Thoracic aorta (tissue), 2 donors: ENCODE data around the gene ARRB2. TPM values are rescaled to one million over a fixed set of nuclear protein-coding genes. Genes with fewer than 3 reads are reported as not detected.

Experiments used
- ATAC-seq: fragments of 150-250 bp; one replicate; pipeline ENCODE4 v1.8.0; 2017; ENCODE audit warnings: low read depth; ENCODE audit not compliant: insufficient number of reproducible peaks, low FRiP score
- DNase-seq: peaks from one replicate; pipeline ENCODE4 v3.0.0-alpha.2; 2020; ENCODE audit warnings: low spot score
- H3K27ac ChIP-seq, 2 donors: fragments of 200-600 bp; sonication (generic); 1 replicate in 1 of 2; 2 replicates in 1 of 2; pipeline ENCODE4 v1.5.1; 2016; ENCODE audit warnings: mild to moderate bottlenecking in 2 of 2, moderate library complexity in 2 of 2
- H3K27me3 ChIP-seq: fragments of 200-600 bp; sonication (generic); replicated peaks from 2 replicates; pipeline ENCODE4 v1.6.0; 2016; ENCODE audit warnings: mild to moderate bottlenecking; ENCODE audit not compliant: insufficient read depth
- H3K36me3 ChIP-seq: fragments of 200-600 bp; sonication (generic); one replicate; pipeline ENCODE4 v1.5.1; 2016
- H3K4me1 ChIP-seq, 2 donors: fragments of 200-600 bp; sonication (generic); 1 replicate in 1 of 2; 2 replicates in 1 of 2; pipeline versions ENCODE4 v1.5.1 to v1.6.0; 2016; ENCODE audit warnings: low read depth in 2 of 2, mild to moderate bottlenecking in 1 of 2; ENCODE audit not compliant: control insufficient read depth in 1 of 2
- H3K4me3 ChIP-seq: fragments of 200-600 bp; sonication (generic); 2 replicates; pipeline ENCODE4 v1.5.1; 2016; ENCODE audit warnings: mild to moderate bottlenecking
- H3K9me3 ChIP-seq: fragments of 200-600 bp; sonication (generic); 2 replicates; pipeline ENCODE4 v1.5.1; 2016
- total RNA-seq, 2 donors: library from RNA; depleted of rRNA; stranded (reverse); fragments of >200 nt; gene quantifications; one replicate each; pipeline versions ENCODE4 v1.1.0 to v1.2.3, GENCODE V29; 2016
- TF ChIP-seq, protein P1 (sequence below): fragments of 200-600 bp; sonication (generic); IDR thresholded peaks from one replicate; pipeline ENCODE4 v1.5.1; 2019; ENCODE audit warnings: antibody characterized with exemption

ARRB2 gene
- total RNA-seq, 2 donors from 2014 or later, result 64.5 to 66.3 TPM

DNA sequence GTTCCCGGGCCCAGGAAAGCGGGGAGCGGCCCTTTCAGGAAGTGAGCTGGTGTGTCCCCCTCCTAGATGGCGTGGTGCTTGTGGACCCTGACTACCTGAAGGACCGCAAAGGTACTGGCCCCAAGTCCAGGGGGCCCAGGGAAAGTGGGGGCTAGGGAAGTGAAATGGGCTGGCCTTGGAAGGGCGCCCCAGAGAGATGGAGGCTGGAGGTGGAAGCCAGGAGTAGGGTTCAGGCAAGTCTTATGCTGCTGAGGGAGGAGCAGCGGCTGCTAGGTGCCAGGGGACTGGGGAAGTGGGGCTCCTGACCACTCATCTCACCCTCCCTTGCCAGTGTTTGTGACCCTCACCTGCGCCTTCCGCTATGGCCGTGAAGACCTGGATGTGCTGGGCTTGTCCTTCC lies 5.6 kb downstream of the ARRB2 start:
- H3K36me3 ChIP-seq, result peaks cover 5% of the 10 kb centered on the region
- no peak overlapping the region for H3K4me3 ChIP-seq
- H3K4me1 ChIP-seq, result peaks cover 0 to 3% of the 10 kb centered on the region in 2 donors
- ATAC-seq (no peak), DNase-seq (no peak)
- H3K27ac ChIP-seq, result no peak overlapping the region
- TF ChIP-seq, protein P1, sequence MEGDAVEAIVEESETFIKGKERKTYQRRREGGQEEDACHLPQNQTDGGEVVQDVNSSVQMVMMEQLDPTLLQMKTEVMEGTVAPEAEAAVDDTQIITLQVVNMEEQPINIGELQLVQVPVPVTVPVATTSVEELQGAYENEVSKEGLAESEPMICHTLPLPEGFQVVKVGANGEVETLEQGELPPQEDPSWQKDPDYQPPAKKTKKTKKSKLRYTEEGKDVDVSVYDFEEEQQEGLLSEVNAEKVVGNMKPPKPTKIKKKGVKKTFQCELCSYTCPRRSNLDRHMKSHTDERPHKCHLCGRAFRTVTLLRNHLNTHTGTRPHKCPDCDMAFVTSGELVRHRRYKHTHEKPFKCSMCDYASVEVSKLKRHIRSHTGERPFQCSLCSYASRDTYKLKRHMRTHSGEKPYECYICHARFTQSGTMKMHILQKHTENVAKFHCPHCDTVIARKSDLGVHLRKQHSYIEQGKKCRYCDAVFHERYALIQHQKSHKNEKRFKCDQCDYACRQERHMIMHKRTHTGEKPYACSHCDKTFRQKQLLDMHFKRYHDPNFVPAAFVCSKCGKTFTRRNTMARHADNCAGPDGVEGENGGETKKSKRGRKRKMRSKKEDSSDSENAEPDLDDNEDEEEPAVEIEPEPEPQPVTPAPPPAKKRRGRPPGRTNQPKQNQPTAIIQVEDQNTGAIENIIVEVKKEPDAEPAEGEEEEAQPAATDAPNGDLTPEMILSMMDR, result no peak
- no peaks in the 10 kb centered on the region for H3K27me3 ChIP-seq
- no peaks in the 10 kb centered on the region for H3K9me3 ChIP-seq

DNA sequence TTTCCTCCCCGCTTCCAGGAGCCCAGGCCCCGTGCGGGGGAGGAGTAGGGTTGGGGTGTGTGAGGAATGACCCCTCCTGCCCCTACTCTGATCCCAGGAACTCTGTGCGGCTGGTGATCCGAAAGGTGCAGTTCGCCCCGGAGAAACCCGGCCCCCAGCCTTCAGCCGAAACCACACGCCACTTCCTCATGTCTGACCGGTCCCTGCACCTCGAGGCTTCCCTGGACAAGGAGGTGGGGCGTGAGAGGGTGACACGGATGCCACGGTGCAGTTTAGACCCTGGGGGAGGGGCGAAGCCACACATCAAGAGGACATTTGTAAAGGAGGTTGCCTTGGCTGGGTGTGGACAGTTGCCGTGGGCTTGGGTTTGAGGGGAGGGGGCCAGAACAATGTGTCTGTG lies 7.4 kb downstream of the ARRB2 start:
- Histone ChIP-seq H3K9me3 (no peaks in the 10 kb centered on the region), H3K27ac (no peak overlapping the region), H3K4me1 (peaks cover 0 to 7% of the 10 kb centered on the region in 2 donors), H3K36me3 (peaks cover 5% of the 10 kb centered on the region), H3K4me3 (no peak overlapping the region), H3K27me3 (no peaks in the 10 kb centered on the region)
- no peak for DNase-seq
- ATAC-seq, result no peak
- TF ChIP-seq, protein P1, result no peak

DNA sequence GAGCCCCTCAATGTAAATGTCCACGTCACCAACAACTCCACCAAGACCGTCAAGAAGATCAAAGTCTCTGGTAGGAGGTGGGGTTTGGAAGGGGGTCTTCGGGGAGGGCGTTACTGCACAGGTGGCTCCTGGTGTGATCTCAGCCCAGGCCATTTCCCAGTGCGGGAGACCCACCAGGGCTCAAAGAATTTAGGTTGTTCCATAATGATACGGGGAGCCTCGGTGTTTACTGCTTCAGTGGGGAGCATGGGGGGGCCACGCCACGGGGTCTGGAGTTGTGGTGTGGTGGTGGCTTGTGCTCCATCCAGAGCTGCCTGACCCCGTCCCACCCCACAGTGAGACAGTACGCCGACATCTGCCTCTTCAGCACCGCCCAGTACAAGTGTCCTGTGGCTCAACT lies 7.8 kb downstream of the ARRB2 start:
- TF ChIP-seq, protein P1, result no peak
- Histone ChIP-seq H3K9me3 (no peaks in the 10 kb centered on the region), H3K4me3 (no peak overlapping the region), H3K36me3 (peaks cover 5% of the 10 kb centered on the region), H3K27ac (no peak overlapping the region), H3K4me1 (peaks cover 0 to 7% of the 10 kb centered on the region in 2 donors), H3K27me3 (no peaks in the 10 kb centered on the region)
- DNase-seq (no peak), ATAC-seq (no peak)

DNA sequence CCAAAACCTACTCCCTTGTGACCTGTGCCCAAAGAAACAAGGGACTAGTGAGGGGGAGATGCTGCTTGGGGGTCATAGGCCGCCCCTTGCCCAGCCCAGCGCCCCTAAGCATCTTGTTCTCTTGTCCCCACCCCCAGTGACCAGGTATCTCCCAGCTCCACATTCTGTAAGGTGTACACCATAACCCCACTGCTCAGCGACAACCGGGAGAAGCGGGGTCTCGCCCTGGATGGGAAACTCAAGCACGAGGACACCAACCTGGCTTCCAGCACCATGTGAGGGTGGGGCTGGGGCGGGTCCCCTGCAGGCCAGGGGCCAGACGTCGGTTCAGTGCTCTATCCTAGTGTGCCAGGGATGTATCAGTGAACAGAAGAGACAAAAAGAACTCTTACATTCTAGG lies 8.7 kb downstream of the ARRB2 start:
- no peak for DNase-seq
- peaks cover 5% of the 10 kb centered on the region for H3K36me3 ChIP-seq

DNA sequence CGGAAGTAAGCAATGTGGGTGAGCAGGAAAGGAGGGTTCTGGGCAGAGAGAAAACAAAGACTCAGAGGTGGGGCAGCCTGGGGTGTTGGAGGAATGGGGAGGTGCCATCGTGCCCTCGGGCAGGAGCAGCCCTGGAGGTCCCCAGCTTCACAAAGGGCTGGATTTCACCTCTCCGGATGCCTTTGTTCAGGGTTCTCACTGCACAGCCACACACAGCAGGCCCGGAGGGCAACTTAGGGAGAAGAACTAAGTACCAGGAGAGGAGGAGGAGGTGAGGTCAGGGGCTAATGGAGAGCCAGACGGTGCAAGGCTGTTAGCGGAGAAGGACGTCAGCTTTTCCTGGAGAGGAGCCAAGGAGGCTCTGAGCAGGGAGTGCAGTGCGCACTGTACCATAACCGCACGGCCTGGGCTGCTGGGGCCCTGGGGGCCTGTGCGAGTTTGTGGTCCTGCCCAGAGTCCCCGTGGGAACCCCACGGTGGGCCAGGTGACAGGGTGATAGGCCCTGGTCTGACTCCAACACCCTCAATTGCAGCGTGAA lies 9.3 kb downstream of the ARRB2 start:
- peaks cover 5% of the 10 kb centered on the region for H3K36me3 ChIP-seq
- no peak for ATAC-seq
- TF ChIP-seq, protein P1, result no peak

More for the DNA sequence above, 8.7 kb downstream of the ARRB2 start:
- H3K27ac ChIP-seq, result no peak overlapping the region
- H3K4me1 ChIP-seq, result peaks cover 0 to 7% of the 10 kb centered on the region in 2 donors
- H3K27me3 ChIP-seq, result no peaks in the 10 kb centered on the region
- ATAC-seq, result no peak
- TF ChIP-seq, protein P1, result no peak
- H3K9me3 ChIP-seq, result no peaks in the 10 kb centered on the region
- H3K4me3 ChIP-seq, result no peak overlapping the region

More for the DNA sequence above, 9.3 kb downstream of the ARRB2 start:
- DNase-seq, result no peak
- Histone ChIP-seq H3K4me1 (peaks cover 0 to 7% of the 10 kb centered on the region in 2 donors), H3K4me3 (no peak overlapping the region), H3K27ac (no peak overlapping the region), H3K9me3 (no peaks in the 10 kb centered on the region), H3K27me3 (no peaks in the 10 kb centered on the region)
